HCT116 (cell line): Measurements from ENCODE around the gene EPS15. TPM values are rescaled to one million over a fixed set of nuclear protein-coding genes. Genes with fewer than 3 reads are reported as not detected.

Experiments
- ATAC-seq: fragments of 200-7000 bp; cut with Tn5 transposase; 2 replicates; pipeline ENCODE4 v1.9.1; 2020; ENCODE audit warnings: mild to moderate bottlenecking, moderate library complexity
- BruUV-seq: library from RNA; stranded (reverse); fragments of 400-500 nt; replicated peaks from 2 replicates; lab custom pipeline; 2021; lab: Mats Ljungman, UMichigan
- CTCF ChIA-PET: fragments of 300-600 bp; sonication (Branson Sonifier 250); formaldehyde crosslinking; loops from one replicate; lab custom pipeline; 2021; ENCODE audit warnings: antibody characterized with exemption; lab: Charles Lee
- POLR2A ChIA-PET: fragments of 300-600, 350-600 bp; sonication (Branson Sonifier 250); formaldehyde crosslinking; loops from one replicate; lab custom pipeline; 2021; ENCODE audit warnings: antibody characterized with exemption; lab: Charles Lee
- RAD21 ChIA-PET, 2 experiments: fragments of 300-600 bp; sonication (Branson Sonifier 250); formaldehyde crosslinking; loops; one replicate each; lab custom pipeline; 2023; ENCODE audit warnings: low total read pairs in 2 of 2; ENCODE audit not compliant: uncharacterized antibody in 2 of 2, unreplicated experiment in 2 of 2, low non-redundant PET in 1 of 2; lab: Charles Lee
- DNase-seq: peaks from one replicate; pipeline ENCODE4 v3.0.0-alpha.2; 2010; ENCODE audit warnings: low read depth, low spot score
- H2AFZ ChIP-seq: fragments of 200-600 bp; shearing (Covaris generic), sonication (generic); 2 replicates; pipeline ENCODE4 v1.6.1; 2017; ENCODE audit warnings: low read depth, mixed run types, mixed read lengths, antibody characterized with exemption, low read length; ENCODE audit not compliant: poor library complexity, severe bottlenecking
- H3K27ac ChIP-seq: 2 replicates; pipeline ENCODE4 v1.5.1; 2012; ENCODE audit warnings: low read depth, low read length
- H3K27me3 ChIP-seq: fragments of 200-600 bp; sonication (generic); 2 replicates; pipeline ENCODE4 v1.6.1; 2016; ENCODE audit warnings: mixed run types, low read length, mixed read lengths; ENCODE audit not compliant: insufficient read depth
- H3K36me3 ChIP-seq, 2 experiments: fragments of 200-500 bp in 1 of 2; fragments of 200-600 bp in 1 of 2; sonication (Bioruptor generic) in 1 of 2; sonication (generic) in 1 of 2; 2 replicates each; pipeline versions ENCODE4 v1.5.1 to v1.6.1; 2014 to 2016; ENCODE audit warnings: low read length in 2 of 2, inconsistent platforms in 1 of 2, mixed read lengths in 1 of 2, mixed run types in 1 of 2; ENCODE audit not compliant: insufficient read depth in 2 of 2, control insufficient read depth in 1 of 2
- H3K4me1 ChIP-seq, 2 experiments: fragments of 200-600 bp in 1 of 2; sonication (generic) in 1 of 2; 2 replicates each; pipeline versions ENCODE4 v1.5.1 to v1.6.1; 2012 to 2017; ENCODE audit warnings: low read length in 2 of 2, inconsistent platforms in 1 of 2, mild to moderate bottlenecking in 1 of 2, mixed read lengths in 1 of 2, mixed run types in 1 of 2, moderate library complexity in 1 of 2; ENCODE audit not compliant: insufficient read depth in 2 of 2, control insufficient read depth in 1 of 2
- H3K4me2 ChIP-seq: fragments of 200-600 bp; sonication (generic); 2 replicates; pipeline ENCODE4 v1.6.1; 2017; ENCODE audit warnings: mixed run types, low read length, mixed read lengths
- H3K4me3 ChIP-seq, 2 experiments: fragments of 200-600 bp in 1 of 2; sonication (generic) in 1 of 2; replicated peaks in 1 of 2; 2 replicates each; pipeline ENCODE4 v1.5.1; 2011 to 2016; ENCODE audit warnings: low read length in 2 of 2, control low read depth in 1 of 2, low read depth in 1 of 2, mild to moderate bottlenecking in 1 of 2, mixed read lengths in 1 of 2, mixed run types in 1 of 2
- H3K79me2 ChIP-seq: fragments of 200-600 bp; sonication (generic); 2 replicates; pipeline ENCODE4 v1.6.1; 2017; ENCODE audit warnings: mild to moderate bottlenecking, mixed run types, low read length, moderate library complexity, mixed read lengths; ENCODE audit not compliant: insufficient read depth
- H3K9ac ChIP-seq: fragments of 200-600 bp; sonication (generic); 2 replicates; pipeline ENCODE4 v1.6.1; 2016; ENCODE audit warnings: low read length, mixed read lengths
- H3K9me2 ChIP-seq: fragments of 200-600 bp; sonication (generic), shearing (Covaris generic); 2 replicates; pipeline ENCODE4 v1.6.1; 2017; ENCODE audit warnings: mixed run types, mild to moderate bottlenecking, moderate library complexity; ENCODE audit not compliant: insufficient read depth
- H3K9me3 ChIP-seq, 2 experiments: fragments of 200-500 bp in 1 of 2; fragments of 200-600 bp in 1 of 2; sonication (Bioruptor generic) in 1 of 2; sonication (generic) in 1 of 2; 2 replicates each; pipeline ENCODE4 v1.6.1; 2014 to 2017; ENCODE audit warnings: low read length in 2 of 2, mixed read lengths in 2 of 2, inconsistent platforms in 1 of 2, low read depth in 1 of 2, mild to moderate bottlenecking in 1 of 2, mixed run types in 1 of 2, moderate library complexity in 1 of 2; ENCODE audit not compliant: control insufficient read depth in 1 of 2, insufficient read depth in 1 of 2
- H4K20me1 ChIP-seq: fragments of 200-600 bp; sonication (generic), shearing (Covaris generic); 2 replicates; pipeline ENCODE4 v1.6.1; 2017; ENCODE audit warnings: mixed run types, mild to moderate bottlenecking, moderate library complexity; ENCODE audit not compliant: insufficient read depth
- CBX3 ChIP-seq: IDR thresholded peaks from 2 replicates; pipeline ENCODE4 v1.6.1; 2012; ENCODE audit warnings: low read depth
- FOSL1 ChIP-seq: IDR thresholded peaks from 2 replicates; pipeline ENCODE4 v1.6.1; 2012; ENCODE audit warnings: low read depth
- POLR2A ChIP-seq: IDR thresholded peaks from 2 replicates; pipeline ENCODE4 v1.7.0; 2011; ENCODE audit warnings: borderline replicate concordance; ENCODE audit not compliant: insufficient read depth, insufficient read length; ENCODE audit errors: extremely low read depth
- SP1 ChIP-seq: IDR thresholded peaks from 2 replicates; pipeline ENCODE4 v1.6.1; 2012; ENCODE audit warnings: low read depth
- TCF7L2 ChIP-seq: IDR thresholded peaks from 2 replicates; pipeline ENCODE4 v1.7.0; 2011; ENCODE audit warnings: borderline replicate concordance, inconsistent platforms; ENCODE audit not compliant: insufficient read depth, insufficient read length; ENCODE audit errors: extremely low read depth
- YY1 ChIP-seq: IDR thresholded peaks from 2 replicates; pipeline ENCODE4 v1.6.1; 2011; ENCODE audit warnings: low read length, low read depth, moderate library complexity, mild to moderate bottlenecking; ENCODE audit not compliant: insufficient replicate concordance; ENCODE audit errors: extremely low read depth
- ZNF274 ChIP-seq: fragments of 200-500 bp; sonication (Bioruptor generic); IDR thresholded peaks from 2 replicates; pipeline ENCODE4 v1.6.1; 2014; ENCODE audit warnings: mild to moderate bottlenecking, low read depth, low read length, inconsistent platforms
- intact Hi-C: fragments of 100-400 bp; cut with micrococcal nuclease; formaldehyde crosslinking; loops from 2 replicates; pipeline ENCODE4 v1.10.0; 2022
- total RNA-seq: library from RNA; stranded (reverse); gene quantifications from one replicate; pipeline ENCODE4 v1.2.1, GENCODE V29; 2021; ENCODE audit not compliant: unreplicated experiment
- TF ChIP-seq, protein P1 (sequence below): IDR thresholded peaks from 2 replicates; pipeline ENCODE4 v1.6.1; 2012; ENCODE audit warnings: low read depth
- TF ChIP-seq, protein P2 (sequence below), 3 experiments: fragments of 200-600 bp in 1 of 3; sonication (generic) in 1 of 3; IDR thresholded peaks in 2 of 3; conservative IDR thresholded peaks in 1 of 3; 2 replicates each; pipeline ENCODE4 v1.5.1; 2012 to 2017; ENCODE audit warnings: low read depth in 2 of 3, low read length in 2 of 3, antibody characterized with exemption in 1 of 3, borderline replicate concordance in 1 of 3, control low read depth in 1 of 3, mild to moderate bottlenecking in 1 of 3, mixed read lengths in 1 of 3, mixed run types in 1 of 3, moderate library complexity in 1 of 3; ENCODE audit not compliant: insufficient read depth in 1 of 3
- TF ChIP-seq, protein P3 (sequence below): IDR thresholded peaks from 2 replicates; pipeline ENCODE4 v1.6.1; 2011; ENCODE audit warnings: mild to moderate bottlenecking, low read length, moderate library complexity; ENCODE audit not compliant: insufficient replicate concordance; ENCODE audit errors: extremely low read depth

The EPS15 gene
- total RNA-seq, 1 experiment from 2014 or later: 41.2 TPM

DNA sequence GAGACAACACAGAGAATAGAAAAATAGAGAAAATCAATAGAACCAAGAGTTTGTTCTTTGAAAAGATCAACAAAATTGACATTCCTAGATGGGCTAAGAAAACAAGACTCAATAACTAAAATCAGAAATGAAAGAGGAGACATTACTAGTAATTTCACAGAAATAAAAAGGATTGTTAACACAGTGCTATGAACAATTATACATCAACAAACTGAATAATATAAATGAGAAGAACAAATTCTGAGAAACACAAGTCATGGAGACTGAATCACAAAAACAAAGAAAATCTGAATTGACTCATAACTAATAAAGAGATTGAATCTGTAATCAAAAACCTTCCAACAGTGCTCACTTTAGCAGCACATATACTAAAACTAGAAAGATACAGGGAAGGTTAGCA lies 137.1 kb downstream of the EPS15 start:
- POLR2A ChIA-PET: no interaction called here
- CTCF ChIA-PET: no interaction called here

More for the DNA sequence above, 137.1 kb downstream of the EPS15 start:
- no peaks in the 10 kb centered on the region for H3K36me3 ChIP-seq
- H3K4me1 ChIP-seq: 0 out of 4 replicates have a peak, but pooled peaks cover 0 to 3% of the 10 kb centered on the region in 2 experiments
- H3K79me2 ChIP-seq: no peaks in the 10 kb centered on the region
- intact Hi-C loops: no loop called here
- RAD21 ChIA-PET: no interaction called here
- H3K27ac ChIP-seq: no peak overlapping the region
- no peak overlapping the region for H2AFZ ChIP-seq
- no peaks in the 10 kb centered on the region for H4K20me1 ChIP-seq
- ATAC-seq: no peak
- no peak for TF ChIP-seq POLR2A
- TF ChIP-seq, protein P1, sequence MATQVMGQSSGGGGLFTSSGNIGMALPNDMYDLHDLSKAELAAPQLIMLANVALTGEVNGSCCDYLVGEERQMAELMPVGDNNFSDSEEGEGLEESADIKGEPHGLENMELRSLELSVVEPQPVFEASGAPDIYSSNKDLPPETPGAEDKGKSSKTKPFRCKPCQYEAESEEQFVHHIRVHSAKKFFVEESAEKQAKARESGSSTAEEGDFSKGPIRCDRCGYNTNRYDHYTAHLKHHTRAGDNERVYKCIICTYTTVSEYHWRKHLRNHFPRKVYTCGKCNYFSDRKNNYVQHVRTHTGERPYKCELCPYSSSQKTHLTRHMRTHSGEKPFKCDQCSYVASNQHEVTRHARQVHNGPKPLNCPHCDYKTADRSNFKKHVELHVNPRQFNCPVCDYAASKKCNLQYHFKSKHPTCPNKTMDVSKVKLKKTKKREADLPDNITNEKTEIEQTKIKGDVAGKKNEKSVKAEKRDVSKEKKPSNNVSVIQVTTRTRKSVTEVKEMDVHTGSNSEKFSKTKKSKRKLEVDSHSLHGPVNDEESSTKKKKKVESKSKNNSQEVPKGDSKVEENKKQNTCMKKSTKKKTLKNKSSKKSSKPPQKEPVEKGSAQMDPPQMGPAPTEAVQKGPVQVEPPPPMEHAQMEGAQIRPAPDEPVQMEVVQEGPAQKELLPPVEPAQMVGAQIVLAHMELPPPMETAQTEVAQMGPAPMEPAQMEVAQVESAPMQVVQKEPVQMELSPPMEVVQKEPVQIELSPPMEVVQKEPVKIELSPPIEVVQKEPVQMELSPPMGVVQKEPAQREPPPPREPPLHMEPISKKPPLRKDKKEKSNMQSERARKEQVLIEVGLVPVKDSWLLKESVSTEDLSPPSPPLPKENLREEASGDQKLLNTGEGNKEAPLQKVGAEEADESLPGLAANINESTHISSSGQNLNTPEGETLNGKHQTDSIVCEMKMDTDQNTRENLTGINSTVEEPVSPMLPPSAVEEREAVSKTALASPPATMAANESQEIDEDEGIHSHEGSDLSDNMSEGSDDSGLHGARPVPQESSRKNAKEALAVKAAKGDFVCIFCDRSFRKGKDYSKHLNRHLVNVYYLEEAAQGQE: no peak
- TF ChIP-seq ZNF274: no peak
- TF ChIP-seq SP1: no peak
- TF ChIP-seq, protein P2, sequence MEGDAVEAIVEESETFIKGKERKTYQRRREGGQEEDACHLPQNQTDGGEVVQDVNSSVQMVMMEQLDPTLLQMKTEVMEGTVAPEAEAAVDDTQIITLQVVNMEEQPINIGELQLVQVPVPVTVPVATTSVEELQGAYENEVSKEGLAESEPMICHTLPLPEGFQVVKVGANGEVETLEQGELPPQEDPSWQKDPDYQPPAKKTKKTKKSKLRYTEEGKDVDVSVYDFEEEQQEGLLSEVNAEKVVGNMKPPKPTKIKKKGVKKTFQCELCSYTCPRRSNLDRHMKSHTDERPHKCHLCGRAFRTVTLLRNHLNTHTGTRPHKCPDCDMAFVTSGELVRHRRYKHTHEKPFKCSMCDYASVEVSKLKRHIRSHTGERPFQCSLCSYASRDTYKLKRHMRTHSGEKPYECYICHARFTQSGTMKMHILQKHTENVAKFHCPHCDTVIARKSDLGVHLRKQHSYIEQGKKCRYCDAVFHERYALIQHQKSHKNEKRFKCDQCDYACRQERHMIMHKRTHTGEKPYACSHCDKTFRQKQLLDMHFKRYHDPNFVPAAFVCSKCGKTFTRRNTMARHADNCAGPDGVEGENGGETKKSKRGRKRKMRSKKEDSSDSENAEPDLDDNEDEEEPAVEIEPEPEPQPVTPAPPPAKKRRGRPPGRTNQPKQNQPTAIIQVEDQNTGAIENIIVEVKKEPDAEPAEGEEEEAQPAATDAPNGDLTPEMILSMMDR (IDR thresholded peaks at IDR 0.05 in 2 of 3, conservative IDR thresholded peaks at IDR 0.05 in 1 of 3; ENCODE audit: borderline replicate concordance in 1 of 3, insufficient read depth in 1 of 3, low read depth in 2 of 3, low read length in 2 of 3): no peak
- TF ChIP-seq FOSL1: no peak
- no peak for TF ChIP-seq YY1
- no peak for TF ChIP-seq TCF7L2
- no peak for TF ChIP-seq CBX3
- TF ChIP-seq, protein P3, sequence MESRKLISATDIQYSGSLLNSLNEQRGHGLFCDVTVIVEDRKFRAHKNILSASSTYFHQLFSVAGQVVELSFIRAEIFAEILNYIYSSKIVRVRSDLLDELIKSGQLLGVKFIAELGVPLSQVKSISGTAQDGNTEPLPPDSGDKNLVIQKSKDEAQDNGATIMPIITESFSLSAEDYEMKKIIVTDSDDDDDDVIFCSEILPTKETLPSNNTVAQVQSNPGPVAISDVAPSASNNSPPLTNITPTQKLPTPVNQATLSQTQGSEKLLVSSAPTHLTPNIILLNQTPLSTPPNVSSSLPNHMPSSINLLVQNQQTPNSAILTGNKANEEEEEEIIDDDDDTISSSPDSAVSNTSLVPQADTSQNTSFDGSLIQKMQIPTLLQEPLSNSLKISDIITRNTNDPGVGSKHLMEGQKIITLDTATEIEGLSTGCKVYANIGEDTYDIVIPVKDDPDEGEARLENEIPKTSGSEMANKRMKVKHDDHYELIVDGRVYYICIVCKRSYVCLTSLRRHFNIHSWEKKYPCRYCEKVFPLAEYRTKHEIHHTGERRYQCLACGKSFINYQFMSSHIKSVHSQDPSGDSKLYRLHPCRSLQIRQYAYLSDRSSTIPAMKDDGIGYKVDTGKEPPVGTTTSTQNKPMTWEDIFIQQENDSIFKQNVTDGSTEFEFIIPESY: no peak
- no peak overlapping the region for H3K4me3 ChIP-seq
- no peak overlapping the region for H3K9ac ChIP-seq
- no peaks in the 10 kb centered on the region for H3K9me2 ChIP-seq
- no TSS peak for BruUV-seq
- H3K27me3 ChIP-seq: no peaks in the 10 kb centered on the region
- no peak for DNase-seq
- H3K4me2 ChIP-seq: no peak overlapping the region
- H3K9me3 ChIP-seq: no peaks in the 10 kb centered on the region
